HepG2 (cell line): ENCODE results near the gene STIP1. TPM values are rescaled to one million over a fixed set of nuclear protein-coding genes. Genes with fewer than 3 reads are reported as not detected.

Experiments
- ARNTL ChIP-seq: sonication (generic); formaldehyde crosslinking; IDR thresholded peaks from 2 replicates; pipeline ENCODE4 v1.4.0; 2020; ENCODE audit warnings: mild to moderate bottlenecking, missing genetic modification reagents
- ATF7 ChIP-seq, 2 experiments: fragments of 450-650 bp in 1 of 2; sonication (generic) in 1 of 2; formaldehyde crosslinking in 1 of 2; IDR thresholded peaks; 2 replicates each; pipeline versions ENCODE4 v1.4.0 to v1.6.1; 2016 to 2020; ENCODE audit warnings: antibody characterized with exemption in 1 of 2, mild to moderate bottlenecking in 1 of 2, missing genetic modification reagents in 1 of 2
- ATM ChIP-seq: fragments of 450-650 bp; IDR thresholded peaks from 2 replicates; pipeline ENCODE4 v1.7.1; 2017; ENCODE audit warnings: mild to moderate bottlenecking, borderline replicate concordance
- DPF2 ChIP-seq: sonication (generic); formaldehyde crosslinking; IDR thresholded peaks from 2 replicates; pipeline ENCODE4 v1.4.0; 2020; ENCODE audit warnings: mild to moderate bottlenecking, low read depth, missing genetic modification reagents, borderline replicate concordance
- ELK4 ChIP-seq: sonication (generic); formaldehyde crosslinking; IDR thresholded peaks from 2 replicates; pipeline ENCODE4 v1.9.0; 2021; ENCODE audit warnings: missing genetic modification reagents, borderline replicate concordance
- EP300 ChIP-seq, 3 experiments: sonication (generic) in 1 of 3; formaldehyde crosslinking in 1 of 3; IDR thresholded peaks; 2 replicates each; pipeline versions ENCODE4 v1.5.1 to v1.6.1; 2011 to 2020; ENCODE audit warnings: low read depth in 2 of 3, low read length in 2 of 3, borderline replicate concordance in 1 of 3, improper control_type of control experiment in 1 of 3, mild to moderate bottlenecking in 1 of 3, missing genetic modification reagents in 1 of 3, moderate library complexity in 1 of 3
- JDP2 ChIP-seq: sonication (generic); formaldehyde crosslinking; IDR thresholded peaks from 2 replicates; pipeline ENCODE4 v1.8.1; 2022; ENCODE audit warnings: missing genetic modification reagents, borderline replicate concordance
- MYC ChIP-seq: sonication (generic); formaldehyde crosslinking; IDR thresholded peaks from 2 replicates; pipeline ENCODE4 v1.9.0; 2021; ENCODE audit warnings: missing genetic modification reagents, borderline replicate concordance
- NFIC ChIP-seq: IDR thresholded peaks from 2 replicates; pipeline ENCODE4 v1.6.1; 2012; ENCODE audit warnings: mild to moderate bottlenecking, low read length, inconsistent platforms
- NFKBIZ ChIP-seq: IDR thresholded peaks from 2 replicates; pipeline ENCODE4 v1.6.1; 2018; ENCODE audit warnings: missing genetic modification reagents, missing compliant biosample characterization
- PCBP1 ChIP-seq: fragments of 200-400 bp; formaldehyde crosslinking; IDR thresholded peaks from 2 replicates; pipeline ENCODE4 v1.6.1; 2017; ENCODE audit warnings: mild to moderate bottlenecking, low read depth, low read length, borderline replicate concordance
- PITX1 ChIP-seq: sonication (generic); formaldehyde crosslinking; IDR thresholded peaks from 2 replicates; pipeline ENCODE4 v1.5.1; 2020; ENCODE audit warnings: mild to moderate bottlenecking, missing genetic modification reagents
- RBAK ChIP-seq: sonication (generic); formaldehyde crosslinking; IDR thresholded peaks from 2 replicates; pipeline ENCODE4 v1.5.1; 2020; ENCODE audit warnings: mild to moderate bottlenecking, missing genetic modification reagents
- SAFB2 ChIP-seq: sonication (generic); formaldehyde crosslinking; IDR thresholded peaks from 2 replicates; pipeline ENCODE4 v1.5.1; 2020; ENCODE audit warnings: missing genetic modification reagents, low read depth, mild to moderate bottlenecking, borderline replicate concordance
- SALL1 ChIP-seq: sonication (generic); formaldehyde crosslinking; IDR thresholded peaks from 2 replicates; pipeline ENCODE4 v1.8.0; 2022; ENCODE audit warnings: mild to moderate bottlenecking, missing genetic modification reagents
- SMAD1 ChIP-seq: sonication (generic); formaldehyde crosslinking; IDR thresholded peaks from 2 replicates; pipeline ENCODE4 v1.4.0; 2020; ENCODE audit warnings: missing genetic modification reagents, low read depth, mild to moderate bottlenecking, borderline replicate concordance
- SP5 ChIP-seq: IDR thresholded peaks from 2 replicates; pipeline ENCODE4 v1.6.1; 2016; ENCODE audit warnings: low read depth, borderline replicate concordance
- SRY ChIP-seq: sonication (generic); formaldehyde crosslinking; IDR thresholded peaks from 2 replicates; pipeline ENCODE4 v1.8.0; 2022; ENCODE audit warnings: mild to moderate bottlenecking, missing genetic modification reagents
- TBP ChIP-seq: sonication (generic); formaldehyde crosslinking; IDR thresholded peaks from 2 replicates; pipeline ENCODE4 v1.5.0; 2020; ENCODE audit warnings: missing genetic modification reagents
- TOPORS ChIP-seq: sonication (generic); formaldehyde crosslinking; IDR thresholded peaks from 2 replicates; pipeline ENCODE4 v1.8.0; 2023; ENCODE audit warnings: mild to moderate bottlenecking, missing genetic modification reagents
- U2AF2 ChIP-seq: fragments of 200-400 bp; formaldehyde crosslinking; IDR thresholded peaks from 2 replicates; pipeline ENCODE4 v1.6.1; 2017; ENCODE audit warnings: low read depth, mild to moderate bottlenecking, low read length
- ZBTB42 ChIP-seq: sonication (generic); formaldehyde crosslinking; IDR thresholded peaks from 2 replicates; pipeline ENCODE4 v1.5.0; 2020; ENCODE audit warnings: mild to moderate bottlenecking, missing genetic modification reagents
- ZFYVE20 ChIP-seq: sonication (generic); formaldehyde crosslinking; IDR thresholded peaks from 2 replicates; pipeline ENCODE4 v1.8.0; 2023; ENCODE audit warnings: low read depth, mild to moderate bottlenecking, moderate library complexity, missing genetic modification reagents, borderline replicate concordance
- ZNF292 ChIP-seq: sonication (generic); formaldehyde crosslinking; IDR thresholded peaks from 2 replicates; pipeline ENCODE4 v1.8.1; 2022; ENCODE audit warnings: mild to moderate bottlenecking, low read depth, missing genetic modification reagents, borderline replicate concordance
- ZNF3 ChIP-seq: IDR thresholded peaks from 2 replicates; pipeline ENCODE4 v1.7.0; 2017; ENCODE audit warnings: inconsistent platforms
- ZNF317 ChIP-seq: sonication (generic); formaldehyde crosslinking; IDR thresholded peaks from 2 replicates; pipeline ENCODE4 v1.5.0; 2020; ENCODE audit warnings: mild to moderate bottlenecking, missing genetic modification reagents
- ZNF768 ChIP-seq: sonication (generic); formaldehyde crosslinking; IDR thresholded peaks from 2 replicates; pipeline ENCODE4 v1.4.0; 2020; ENCODE audit warnings: missing genetic modification reagents
- ZNF850 ChIP-seq: sonication (generic); formaldehyde crosslinking; conservative IDR thresholded peaks from 2 replicates; pipeline ENCODE4 v1.9.0; 2021; ENCODE audit warnings: mild to moderate bottlenecking, missing genetic modification reagents
- polyA plus RNA-seq, 8 experiments: library from polyadenylated mRNA; depleted of rRNA in 3 of 8; stranded (reverse) in 7 of 8; unstranded in 1 of 8; fragments of >200 nt; fragmentation: Illumina TruSeq in 4 of 8; extraction: Trizol in 4 of 8; gene quantifications; 2 replicates each; pipeline versions ENCODE4 v1.2.1 to v1.2.3, GENCODE V29; 2011 to 2016; ENCODE audit warnings: low read depth in 4 of 8, missing spikeins in 1 of 8, mixed read lengths in 1 of 8; ENCODE audit not compliant: insufficient read depth in 1 of 8
- total RNA-seq, 5 experiments: library from RNA; depleted of rRNA; stranded (reverse); fragments of >200 nt; fragmentation: Illumina TruSeq; extraction: Trizol; gene quantifications; 2 replicates each; pipeline ENCODE4 v1.2.3, GENCODE V29; 2016; ENCODE audit warnings: low read depth in 1 of 5
- TF ChIP-seq, protein P1 (sequence below): sonication (generic); formaldehyde crosslinking; IDR thresholded peaks from 2 replicates; pipeline ENCODE4 v1.8.0; 2022; ENCODE audit warnings: missing genetic modification reagents, low read depth, mild to moderate bottlenecking, borderline replicate concordance

Gene STIP1
- total and polyA plus RNA-seq, 2 of the 13 experiments (the other 11 are each of a cell fraction or from before 2014, with no cell fraction given): 81.1 to 217 TPM

- TF ChIP-seq JDP2 (CRISPR knock-in tag): no peak
- peak; percentile 78; the same call in 1 of the 2 replicates for TF ChIP-seq ZBTB42 (CRISPR knock-in tag)
- peak; percentile 41; the same call in 1 of the 2 replicates for TF ChIP-seq ZNF3
- TF ChIP-seq ATM: no peak
- peak; percentile 92 for TF ChIP-seq SMAD1 (CRISPR knock-in tag)
- peak; percentile 79 for TF ChIP-seq ZNF768 (CRISPR knock-in tag)
- TF ChIP-seq TOPORS: peak; percentile 88; the same call in 1 of the 2 replicates
- TF ChIP-seq NFKBIZ: peak; percentile 92
- TF ChIP-seq U2AF2: no peak
- peak; percentile 69; the same call in 1 of the 2 replicates for TF ChIP-seq ZFYVE20 (CRISPR knock-in tag)
- peak; percentile 71; the same call in 1 of the 2 replicates for TF ChIP-seq ZNF317 (CRISPR knock-in tag)
- no peak for TF ChIP-seq EP300 (IDR thresholded peaks at IDR 0.05; ENCODE audit: low read depth in 2 of 2, low read length in 2 of 2)
- peak; percentile 23; the same call in 1 of the 2 replicates for TF ChIP-seq EP300 (CRISPR knock-in tag; IDR thresholded peaks at IDR 0.05; ENCODE audit: borderline replicate concordance)
- TF ChIP-seq ATF7 (IDR thresholded peaks at IDR 0.05): no peak
- 0 out of 2 replicates have a peak, but pooled peaks have one; percentile 29 for TF ChIP-seq ATF7 (CRISPR knock-in tag; IDR thresholded peaks at IDR 0.05)
- no peak for TF ChIP-seq RBAK (CRISPR knock-in tag)
- peak; percentile 100 for TF ChIP-seq SRY (CRISPR knock-in tag)
- peak; percentile 74 for TF ChIP-seq SAFB2 (CRISPR knock-in tag)
- TF ChIP-seq SALL1: peak; percentile 91
- TF ChIP-seq ARNTL (CRISPR knock-in tag): peak; percentile 95
- no peak; the same call in 1 of the 2 replicates for TF ChIP-seq DPF2 (CRISPR knock-in tag)
- no peak for TF ChIP-seq SP5 (CRISPR knock-in tag)
- TF ChIP-seq ZNF292 (CRISPR knock-in tag): no peak; the same call in 1 of the 2 replicates
- TF ChIP-seq NFIC: no peak
- TF ChIP-seq ZNF850 (CRISPR knock-in tag): no peak
- TF ChIP-seq, protein P1, sequence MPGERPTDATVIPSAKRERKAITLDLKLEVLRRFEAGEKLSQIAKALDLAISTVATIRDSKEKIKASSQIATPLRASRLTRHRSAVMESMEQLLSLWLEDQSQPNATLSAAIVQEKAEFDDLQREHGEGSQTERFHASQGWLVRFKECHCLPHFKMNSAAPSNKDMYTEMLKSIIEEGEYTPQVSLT (CRISPR knock-in tag): no peak; the same call in 1 of the 2 replicates
- no peak for TF ChIP-seq TBP (CRISPR knock-in tag)
- no peak for TF ChIP-seq PCBP1
- no peak; the same call in 1 of the 2 replicates for TF ChIP-seq ELK4
- TF ChIP-seq MYC (CRISPR knock-in tag): peak; percentile 97
- peak; percentile 72 for TF ChIP-seq PITX1 (CRISPR knock-in tag)
These were observed 737 bp upstream of the STIP1 start (continued) for GRCh38 chr11:64185175-64185692.
